AG04450 (cell line): ENCODE measurements around the gene GNPTAB. TPM values are rescaled to one million over a fixed set of nuclear protein-coding genes. Genes with fewer than 3 reads are reported as not detected.
A peak's percentile ranks its signal among the peaks of the same experiment; 100 is the strongest.

ENCODE experiments used
- CTCF ChIA-PET: fragments of 300-600, 350-600 bp; formaldehyde crosslinking; extraction: SDS; loops from one replicate; lab custom pipeline; 2022; ENCODE audit warnings: antibody characterized with exemption, inconsistent platforms; lab: Charles Lee
- POLR2A ChIA-PET: fragments of 350-600 bp; formaldehyde crosslinking; extraction: SDS; loops from one replicate; lab custom pipeline; 2021; ENCODE audit warnings: antibody characterized with exemption, inconsistent platforms; lab: Yijun Ruan, JAX
- DNase-seq: peaks from one replicate; pipeline ENCODE4 v3.0.0-alpha.2; 2011; ENCODE audit warnings: low read depth, low spot score
- H3K27ac ChIP-seq: one replicate; pipeline ENCODE4 v1.5.1; 2012; ENCODE audit warnings: low read depth, low read length, control low read depth
- H3K27me3 ChIP-seq: one replicate; pipeline ENCODE4 v1.6.0; 2012; ENCODE audit warnings: low read length; ENCODE audit not compliant: control insufficient read depth, insufficient read depth
- H3K4me3 ChIP-seq: 2 replicates; pipeline ENCODE4 v1.5.1; 2011; ENCODE audit warnings: mild to moderate bottlenecking, low read depth, low read length, control low read depth
- H3K9me3 ChIP-seq: 2 replicates; pipeline ENCODE4 v1.5.1; 2012; ENCODE audit warnings: low read length; ENCODE audit not compliant: control insufficient read depth, insufficient read depth
- polyA plus RNA-seq: library from polyadenylated mRNA; depleted of rRNA; stranded (reverse); fragments of >200 nt; gene quantifications from 2 replicates; pipeline ENCODE4 v1.2.3, GENCODE V29; 2011
- TF ChIP-seq, protein P1 (sequence below): IDR thresholded peaks from 2 replicates; pipeline ENCODE4 v1.5.1; 2011; ENCODE audit warnings: low read depth, low read length, control low read depth, inconsistent platforms

The GNPTAB gene
- polyA plus RNA-seq, 1 experiment, result 34.3 TPM

DNA sequence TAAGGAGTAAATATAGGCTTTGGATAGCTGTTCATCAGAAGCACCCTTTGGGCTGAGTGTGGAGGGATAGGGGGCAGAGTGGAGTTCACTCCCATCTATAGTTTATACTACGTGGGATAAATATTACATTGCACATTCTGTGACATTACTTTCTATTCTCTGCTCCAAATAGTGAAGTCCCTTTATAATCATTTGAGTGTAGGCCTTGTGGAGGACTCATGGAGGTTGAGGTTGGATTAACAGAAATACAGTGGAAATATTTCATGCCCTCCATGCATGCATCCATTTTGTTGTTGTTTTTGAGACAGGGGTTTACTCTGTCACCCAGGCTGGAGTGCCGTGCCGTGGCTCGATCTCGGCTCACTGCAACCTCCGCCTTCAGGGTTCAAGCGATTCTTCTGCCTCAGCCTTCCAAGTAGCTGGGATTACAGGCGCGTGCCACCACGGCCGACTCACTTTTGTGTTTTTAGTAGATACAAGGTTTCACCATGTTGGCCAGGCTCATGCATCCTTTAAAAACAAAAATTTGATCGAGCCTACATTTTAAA is 131.9 kb downstream of the GNPTAB start:
- Histone ChIP-seq H3K27ac (no peak overlapping the region), H3K4me3 (peak overlapping the region; percentile 91), H3K27me3 (no peaks in the 10 kb centered on the region), H3K9me3 (peaks cover 4% of the 10 kb centered on the region)
- ChIA-PET CTCF (interaction anchor here (0.6 to 1.4 kb wide), 8 partner anchors 9 to 288 kb away, joined by 3 to 9 read pairs (median 3); no protein-coding TSS in a partner anchor), POLR2A (no interaction called here)
- DNase-seq, result no peak
- TF ChIP-seq, protein P1, sequence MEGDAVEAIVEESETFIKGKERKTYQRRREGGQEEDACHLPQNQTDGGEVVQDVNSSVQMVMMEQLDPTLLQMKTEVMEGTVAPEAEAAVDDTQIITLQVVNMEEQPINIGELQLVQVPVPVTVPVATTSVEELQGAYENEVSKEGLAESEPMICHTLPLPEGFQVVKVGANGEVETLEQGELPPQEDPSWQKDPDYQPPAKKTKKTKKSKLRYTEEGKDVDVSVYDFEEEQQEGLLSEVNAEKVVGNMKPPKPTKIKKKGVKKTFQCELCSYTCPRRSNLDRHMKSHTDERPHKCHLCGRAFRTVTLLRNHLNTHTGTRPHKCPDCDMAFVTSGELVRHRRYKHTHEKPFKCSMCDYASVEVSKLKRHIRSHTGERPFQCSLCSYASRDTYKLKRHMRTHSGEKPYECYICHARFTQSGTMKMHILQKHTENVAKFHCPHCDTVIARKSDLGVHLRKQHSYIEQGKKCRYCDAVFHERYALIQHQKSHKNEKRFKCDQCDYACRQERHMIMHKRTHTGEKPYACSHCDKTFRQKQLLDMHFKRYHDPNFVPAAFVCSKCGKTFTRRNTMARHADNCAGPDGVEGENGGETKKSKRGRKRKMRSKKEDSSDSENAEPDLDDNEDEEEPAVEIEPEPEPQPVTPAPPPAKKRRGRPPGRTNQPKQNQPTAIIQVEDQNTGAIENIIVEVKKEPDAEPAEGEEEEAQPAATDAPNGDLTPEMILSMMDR, result peak; percentile 50

DNA sequence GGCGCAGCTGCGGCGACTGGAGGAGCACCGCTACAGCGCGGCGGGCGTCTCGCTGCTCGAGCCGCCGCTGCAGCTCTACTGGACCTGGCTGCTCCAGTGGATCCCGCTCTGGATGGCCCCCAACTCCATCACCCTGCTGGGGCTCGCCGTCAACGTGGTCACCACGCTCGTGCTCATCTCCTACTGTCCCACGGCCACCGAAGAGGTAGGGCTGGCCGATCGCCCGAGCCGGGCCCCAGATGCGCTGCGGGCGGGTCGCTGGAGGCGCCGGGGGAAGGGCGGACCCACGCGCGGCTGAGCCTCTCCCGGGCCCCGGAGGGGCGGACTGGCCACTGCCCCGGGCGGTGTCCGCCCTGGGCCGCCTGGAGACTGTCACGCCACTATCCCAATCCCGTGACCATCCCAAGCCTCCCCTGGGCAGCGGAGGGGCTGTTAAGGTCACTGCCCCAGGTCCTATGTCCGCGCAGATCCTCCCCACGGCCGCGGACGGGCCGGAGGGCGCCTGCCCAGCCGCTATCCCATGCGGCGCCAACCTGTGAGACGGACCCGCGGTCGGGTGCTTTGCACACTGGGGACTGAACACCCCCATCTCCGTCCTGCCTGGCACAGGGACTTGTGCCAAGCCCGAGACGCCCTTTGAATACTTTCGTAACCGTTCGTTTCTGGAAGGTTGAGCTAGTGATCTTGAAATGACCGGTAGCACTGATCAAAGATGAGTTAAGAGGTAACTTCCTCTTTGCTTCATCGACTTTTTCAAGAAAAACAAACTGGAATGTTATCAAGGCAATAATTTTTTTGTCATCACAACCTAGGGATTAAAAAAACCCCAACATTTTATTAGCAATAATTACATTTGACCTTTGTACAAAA is 132.6 kb downstream of the GNPTAB start:
- H3K4me3 ChIP-seq, result peak overlapping the region; percentile 91
- H3K27ac ChIP-seq, result peak overlapping the region; percentile 73
- H3K9me3 ChIP-seq, result peaks cover 10% of the 10 kb centered on the region
- no peak for DNase-seq
- TF ChIP-seq, protein P1, result no peak
- POLR2A ChIA-PET, result no interaction called here
- CTCF ChIA-PET, result interaction anchor here (0.6 to 1.4 kb wide), 11 partner anchors 10 to 856 kb away, joined by 3 to 9 read pairs (median 3); no protein-coding TSS in a partner anchor
- no peaks in the 10 kb centered on the region for H3K27me3 ChIP-seq

DNA sequence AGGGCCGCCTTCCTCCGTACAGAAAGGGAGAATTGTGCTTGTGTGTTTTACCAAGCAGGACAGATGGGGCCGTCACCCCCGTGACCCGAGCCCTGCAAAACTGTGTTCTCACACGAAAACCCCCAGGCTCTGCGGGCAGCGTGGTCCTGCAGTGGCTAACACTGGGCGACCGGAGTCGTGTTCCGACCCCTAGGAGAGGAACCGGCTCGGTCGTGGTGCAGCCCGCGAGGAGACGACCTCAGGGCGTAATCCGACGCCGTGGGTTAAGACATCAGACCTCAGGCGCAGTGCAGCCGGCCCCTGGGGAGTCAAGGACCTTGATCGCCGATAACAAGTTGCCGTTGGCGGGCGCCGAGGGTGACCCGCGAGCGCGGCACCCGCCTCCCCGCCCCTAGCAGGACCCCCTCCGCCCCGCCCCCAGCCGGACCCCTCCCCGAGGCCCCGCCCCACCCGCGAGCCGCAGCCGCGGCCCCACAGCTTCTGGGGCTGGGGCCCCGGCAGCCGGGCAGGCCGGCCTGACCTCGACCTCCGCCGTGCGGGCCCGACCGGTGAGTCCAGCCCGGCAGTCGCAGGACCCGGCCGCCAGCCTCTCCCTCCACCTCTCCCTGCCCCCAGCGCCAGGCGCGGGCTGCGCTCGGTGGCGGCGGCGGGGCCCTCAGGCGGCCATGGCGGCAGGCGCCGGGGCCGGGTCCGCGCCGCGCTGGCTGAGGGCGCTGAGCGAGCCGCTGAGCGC is 133.4 kb downstream of the GNPTAB start, which contains the start of gene CHPT1:
Gene CHPT1, plus strand, starts transcription at position 444 of the 733 bp plus-strand sequence. Its CDS starts 222 bp downstream, at position 666.
- H3K27ac ChIP-seq, result peak within 1 kb of the TSS; percentile 73
- CTCF ChIA-PET, result no interaction called here
- no peaks in the 10 kb centered on the region for H3K27me3 ChIP-seq
- POLR2A ChIA-PET, result interaction anchor here (0.5 to 0.6 kb wide), 2 partner anchors 225 to 290 kb away, joined by 3 read pairs; no protein-coding TSS in a partner anchor
- TF ChIP-seq, protein P1, result no peak
- DNase-seq, result no peak
- peak within 1 kb of the TSS; percentile 91 for H3K4me3 ChIP-seq
- H3K9me3 ChIP-seq, result peaks cover 10% of the 10 kb centered on the region

DNA sequence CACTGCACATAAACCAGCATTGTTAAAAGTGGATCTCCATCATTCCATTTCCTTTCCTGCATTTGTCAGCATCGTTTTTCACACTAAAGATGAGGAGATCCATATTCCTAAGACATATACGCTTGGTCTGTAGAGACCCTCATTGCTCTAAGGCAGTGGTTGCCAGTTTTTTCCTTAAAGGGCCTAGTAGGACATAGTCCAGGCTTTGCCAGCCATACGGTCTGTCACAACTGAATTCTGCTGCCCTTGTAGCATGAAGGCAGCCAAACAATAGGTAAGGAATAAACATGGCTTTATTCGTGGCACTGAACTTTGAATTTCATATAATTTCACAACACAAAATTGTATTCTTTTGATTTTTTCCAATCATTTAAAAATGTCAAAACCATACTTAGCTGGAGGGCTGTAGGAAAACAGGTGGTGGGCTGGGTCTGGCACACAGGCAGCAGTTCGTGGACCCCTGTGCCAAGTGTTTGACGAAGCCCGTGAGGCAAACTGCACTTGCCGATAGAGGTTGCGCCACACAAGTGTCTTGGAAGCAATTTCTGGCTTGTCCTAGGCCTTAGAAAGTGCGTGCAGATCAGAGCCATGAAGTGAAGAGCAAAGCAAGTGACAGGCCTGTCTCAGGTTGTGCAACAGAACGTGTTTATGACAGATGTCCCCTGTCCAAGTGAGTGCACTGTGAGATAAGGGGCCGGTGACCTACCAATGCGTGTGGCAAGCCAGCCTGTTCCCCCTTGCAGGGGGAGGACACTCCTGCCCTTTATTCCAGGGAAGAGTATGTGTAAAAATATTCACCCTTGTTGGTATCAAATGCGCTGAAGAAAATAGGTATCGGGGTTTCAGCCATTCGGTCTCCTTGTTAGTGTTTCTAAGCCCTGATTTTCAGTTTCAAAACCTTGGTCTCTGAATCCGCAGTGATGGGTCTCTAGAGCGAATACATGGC is 134.2 kb downstream of the GNPTAB start:
- ChIA-PET CTCF (no interaction called here), POLR2A (interaction anchor here (0.5 to 0.6 kb wide), 2 partner anchors 224 to 290 kb away, joined by 3 read pairs; no protein-coding TSS in a partner anchor)
- TF ChIP-seq, protein P1, result no peak
- Histone ChIP-seq H3K4me3 (peak overlapping the region; percentile 91), H3K27ac (peak overlapping the region; percentile 21), H3K9me3 (peaks cover 10% of the 10 kb centered on the region), H3K27me3 (no peaks in the 10 kb centered on the region)
- DNase-seq, result no peak
